Measurements from ENCODE around the gene BMP2.

Gene BMP2

DNA sequence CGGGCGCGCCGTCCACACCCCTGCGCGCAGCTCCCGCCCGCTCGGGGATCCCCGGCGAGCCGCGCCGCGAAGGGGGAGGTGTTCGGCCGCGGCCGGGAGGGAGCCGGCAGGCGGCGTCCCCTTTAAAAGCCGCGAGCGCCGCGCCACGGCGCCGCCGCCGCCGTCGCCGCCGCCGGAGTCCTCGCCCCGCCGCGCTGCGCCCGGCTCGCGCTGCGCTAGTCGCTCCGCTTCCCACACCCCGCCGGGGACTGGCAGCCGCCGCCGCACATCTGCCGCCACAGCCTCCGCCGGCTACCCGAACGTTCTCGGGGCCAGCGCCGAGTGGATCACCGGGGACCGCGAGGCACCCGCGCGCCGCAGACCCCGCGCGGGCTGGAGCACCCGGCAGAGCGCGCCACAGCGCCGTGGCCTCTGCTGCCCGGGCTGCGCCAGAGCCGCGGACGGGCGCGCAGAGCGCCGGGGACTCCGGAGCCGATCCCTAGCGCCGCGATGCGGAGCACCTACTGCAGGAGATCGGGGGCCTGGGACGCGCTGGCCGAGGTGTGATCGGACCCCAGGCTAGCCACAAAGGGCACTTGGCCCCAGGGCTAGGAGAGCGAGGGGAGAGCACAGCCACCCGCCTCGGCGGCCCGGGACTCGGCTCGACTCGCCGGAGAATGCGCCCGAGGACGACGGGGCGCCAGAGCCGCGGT is at the start of gene BMP2:
BMP2 (plus strand) TSS at position 151 of the 692 bp plus-strand sequence. CDS start 2,441 bp downstream, outside the sequence.
- DNase-seq = no peak

GRCh38 chr20:6718662-6719368 is 48.7 kb upstream of the BMP2 start:
- DNase-seq = no peak

DNA sequence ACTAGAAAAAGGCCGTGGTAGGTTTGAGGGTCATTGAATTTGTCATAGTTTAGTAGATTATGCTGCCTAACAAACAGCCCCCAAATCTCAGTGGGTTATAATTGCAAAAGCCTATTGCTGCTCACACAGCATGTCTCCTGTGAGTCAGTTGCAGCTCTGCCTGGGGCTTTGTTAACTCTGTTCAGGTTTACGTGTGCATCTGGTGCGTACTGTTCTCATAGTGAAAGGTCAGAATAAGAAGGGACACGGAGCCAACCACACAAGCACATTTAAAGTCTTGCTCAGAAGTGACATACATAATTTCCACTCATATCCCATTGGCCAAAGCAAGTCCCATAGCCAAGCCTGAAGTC is 48.1 kb upstream of the BMP2 start:
- DNase-seq = no peak

DNA sequence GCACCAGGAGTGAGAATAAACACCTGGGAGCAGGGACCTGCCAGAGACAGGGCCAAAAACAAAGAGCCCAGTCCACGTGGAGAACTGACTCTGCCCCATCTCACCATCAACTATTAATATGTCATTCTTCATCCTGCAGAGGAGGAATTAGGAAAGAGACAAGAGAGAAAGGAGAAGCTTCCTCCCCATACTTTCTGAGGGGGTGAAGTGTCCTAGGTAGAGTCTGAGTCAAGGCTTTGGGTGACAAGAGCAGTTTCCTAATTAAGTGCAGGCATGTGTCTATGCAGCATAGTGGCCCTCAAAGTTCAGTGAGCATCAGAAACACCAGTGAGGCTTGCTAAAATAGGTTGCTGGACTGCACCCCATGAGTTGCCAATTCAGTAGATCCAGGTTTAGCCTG is 40.7 kb upstream of the BMP2 start:
- DNase-seq = no peak

GRCh38 chr20:6730672-6731328 is 36.7 kb upstream of the BMP2 start:
- DNase-seq = no peak

- DNase-seq = no peak
Observed at GRCh38 chr20:6732001-6732447, 35.5 kb upstream of the BMP2 start.

GRCh38 chr20:6732851-6733250 is 34.6 kb upstream of the BMP2 start:
- DNase-seq = no peak

- no peak for DNase-seq
Observed at GRCh38 chr20:6733965-6734364, 33.5 kb upstream of the BMP2 start.

DNA sequence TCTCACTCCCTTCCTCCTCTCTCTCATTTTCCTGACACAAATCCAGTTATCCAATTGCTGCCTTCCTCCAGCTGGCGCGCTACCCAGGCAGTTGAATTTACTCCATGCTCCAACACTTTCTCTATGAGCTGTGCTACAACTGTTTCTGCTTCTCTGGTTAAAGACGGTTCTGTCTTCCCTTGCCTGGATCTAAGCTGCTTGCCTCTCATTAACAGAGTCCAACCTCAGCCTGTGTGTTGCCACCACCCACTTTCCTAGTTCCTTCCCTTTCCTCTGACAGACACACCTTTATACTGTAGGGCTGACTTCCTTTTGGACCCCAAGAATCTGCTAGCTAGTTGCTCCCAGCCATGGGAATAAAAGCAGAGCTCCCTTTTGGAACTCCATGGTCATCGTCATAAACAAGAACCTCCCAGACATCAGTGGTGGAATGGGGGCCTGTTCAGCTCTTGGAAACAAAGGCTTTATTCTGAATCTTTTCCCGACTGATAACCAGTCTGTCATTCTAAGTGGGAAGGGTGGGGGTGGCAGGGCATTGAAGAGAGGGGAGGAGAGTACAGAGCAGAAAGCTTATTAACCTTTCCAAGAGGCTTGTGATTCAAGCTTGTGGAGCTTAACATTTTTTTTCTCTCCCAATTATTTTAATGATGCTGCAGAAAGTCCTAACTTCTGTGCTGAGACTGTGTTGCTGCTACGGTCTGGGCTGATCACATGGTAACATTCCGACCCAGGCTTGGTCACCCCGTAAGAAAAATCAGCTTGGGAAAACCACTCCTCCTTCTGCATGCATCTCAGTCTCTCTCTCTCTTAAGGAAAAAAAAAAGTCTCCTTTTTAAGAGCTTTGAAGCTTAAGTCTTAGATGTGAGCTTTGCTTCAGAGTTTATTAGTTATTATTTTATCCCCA is 31.3 kb upstream of the BMP2 start:
- DNase-seq = no peak

GRCh38 chr20:6739406-6739805 is 28.1 kb upstream of the BMP2 start:
- no peak for DNase-seq

- no peak for DNase-seq
Observed at GRCh38 chr20:6740096-6740495, 27.4 kb upstream of the BMP2 start.

DNA sequence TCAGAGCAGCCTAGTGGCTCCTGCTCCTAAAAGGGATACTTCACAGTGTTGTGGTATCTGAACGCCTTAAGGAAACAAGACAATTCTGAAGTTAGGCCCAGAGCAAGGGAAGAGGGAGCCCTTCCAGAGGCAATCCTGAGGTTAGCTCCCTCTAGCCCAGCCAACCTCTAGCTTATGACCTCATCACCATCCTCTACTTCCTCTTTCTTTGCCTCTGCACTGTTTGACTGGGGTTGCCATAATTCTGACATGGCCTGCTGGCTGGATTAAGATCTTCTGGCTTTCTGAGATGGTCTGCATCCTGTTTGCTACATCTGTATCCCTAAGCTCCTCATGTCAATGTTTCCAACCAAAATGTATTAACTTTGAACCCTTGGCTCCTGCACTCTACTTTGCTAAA is 23.3 kb upstream of the BMP2 start:
- DNase-seq = no peak

DNA sequence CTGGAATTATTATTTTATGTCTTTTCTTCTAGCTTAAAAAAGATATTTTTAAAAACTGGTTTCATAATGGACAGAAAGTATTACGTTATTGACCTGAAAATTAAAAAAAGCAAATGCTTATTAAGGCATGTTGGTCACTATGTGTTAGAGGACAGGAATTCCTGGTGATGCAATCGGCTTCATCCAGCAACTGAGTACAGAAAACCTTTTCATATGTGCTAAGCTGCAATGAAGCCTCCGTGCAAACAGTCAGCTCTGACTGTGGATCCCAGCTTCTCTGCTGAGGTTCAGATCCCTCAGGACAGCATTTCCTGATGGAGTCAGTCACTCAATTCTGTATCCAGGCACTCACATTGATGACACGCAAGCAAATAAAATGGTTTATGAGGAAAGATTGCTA is 22.7 kb upstream of the BMP2 start:
- no peak for DNase-seq

DNA sequence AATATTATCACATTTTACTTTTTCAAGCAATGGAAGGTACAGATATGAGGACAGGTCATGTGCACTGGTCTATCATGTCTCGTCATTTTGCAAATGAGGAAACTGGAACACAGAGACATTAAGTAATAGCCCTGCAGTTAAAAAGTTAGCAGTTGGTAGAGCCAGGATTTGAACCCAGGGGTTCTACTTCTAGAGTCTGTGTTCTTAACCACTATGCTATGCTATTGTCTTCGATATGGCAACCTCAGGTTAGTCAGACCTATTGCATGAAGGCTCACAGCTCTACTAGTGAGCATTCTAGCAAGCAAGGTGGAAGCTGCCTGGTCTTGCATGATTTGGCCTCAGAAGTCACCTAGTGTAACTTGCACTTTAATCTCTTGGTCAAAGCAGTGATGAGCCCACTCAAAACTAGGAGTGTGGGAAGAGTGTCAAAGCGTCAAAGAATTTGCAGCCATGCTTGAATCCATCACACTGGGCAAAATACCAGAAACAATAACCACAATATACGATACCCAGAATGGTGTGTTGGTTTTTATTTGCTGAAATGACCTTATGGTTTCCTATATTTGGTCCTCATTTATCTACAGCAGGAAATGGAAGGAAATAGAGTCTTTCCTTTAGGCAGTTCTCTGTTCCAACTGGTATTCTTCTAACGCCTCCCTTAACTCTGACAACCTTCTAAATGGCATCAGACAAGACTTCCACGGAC is 20.4 kb upstream of the BMP2 start:
- DNase-seq = no peak

DNA sequence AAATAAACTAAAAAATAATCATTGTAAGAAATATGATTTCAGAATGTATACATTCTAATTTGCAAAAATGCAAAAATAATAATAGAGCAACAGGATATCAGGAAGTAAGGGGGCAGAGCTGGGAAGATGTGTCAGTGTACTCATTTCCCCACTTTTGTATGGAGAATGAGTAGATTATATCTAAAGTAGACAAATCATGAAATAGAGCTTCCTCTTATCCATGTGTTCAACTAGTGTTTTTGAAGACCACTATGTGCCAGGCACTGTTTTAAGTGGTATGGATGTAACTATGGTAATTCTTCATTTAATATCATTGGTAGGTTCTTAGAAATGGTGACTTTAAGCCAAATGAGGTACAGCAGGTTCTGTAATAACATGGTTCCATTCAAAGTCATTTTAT is 17.0 kb upstream of the BMP2 start:
- no peak for DNase-seq

- DNase-seq = no peak
Observed at GRCh38 chr20:6756693-6757595, 10.5 kb upstream of the BMP2 start.

- no peak for DNase-seq
Observed at GRCh38 chr20:6764619-6765018, 2.9 kb upstream of the BMP2 start.

GRCh38 chr20:6765469-6766058 is 1.9 kb upstream of the BMP2 start:
- DNase-seq = no peak

DNA sequence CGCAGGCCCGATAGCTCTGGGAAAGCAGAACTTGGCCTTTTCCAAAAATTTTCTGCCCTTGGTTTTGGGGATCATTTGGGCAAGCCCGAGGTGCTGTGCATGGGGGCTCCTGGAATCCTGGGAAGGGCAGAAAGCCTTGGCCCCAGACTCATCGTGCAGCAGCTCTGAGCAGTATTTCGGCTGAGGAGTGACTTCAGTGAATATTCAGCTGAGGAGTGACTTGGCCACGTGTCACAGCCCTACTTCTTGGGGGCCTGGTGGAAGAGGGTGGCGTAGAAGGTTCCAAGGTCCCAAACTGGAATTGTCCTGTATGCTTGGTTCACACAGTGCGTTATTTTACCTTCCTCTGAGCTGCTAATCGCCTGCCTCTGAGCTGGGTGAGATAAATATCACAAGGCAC is 1.1 kb upstream of the BMP2 start:
- no peak for DNase-seq

DNA sequence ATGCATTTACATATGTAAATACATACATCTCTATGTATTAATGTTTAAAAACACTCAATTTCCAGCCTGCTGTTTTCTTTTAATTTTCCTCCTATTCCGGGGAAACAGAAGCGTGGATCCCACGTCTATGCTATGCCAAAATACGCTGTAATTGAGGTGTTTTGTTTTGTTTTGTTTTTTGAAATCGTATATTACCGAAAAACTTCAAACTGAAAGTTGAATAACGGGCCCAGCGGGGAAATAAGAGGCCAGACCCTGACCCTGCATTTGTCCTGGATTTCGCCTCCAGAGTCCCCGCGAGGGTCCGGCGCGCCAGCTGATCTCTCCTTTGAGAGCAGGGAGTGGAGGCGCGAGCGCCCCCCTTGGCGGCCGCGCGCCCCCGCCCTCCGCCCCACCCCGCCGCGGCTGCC is 355 bp upstream of the BMP2 start:
- no peak for DNase-seq
